Posterior vena cava (tissue), 2 donors: Measurements from ENCODE around the gene HBG1. TPM values are rescaled to one million over a fixed set of nuclear protein-coding genes. Genes with fewer than 3 reads are reported as not detected.
"Not testable (repeated sequence)": the region's sequence is repeated elsewhere in the genome, so short reads cannot be mapped to it uniquely, and the experiment has no call there.

Experiments used
- DNase-seq: peaks from one replicate; pipeline ENCODE4 v3.0.0-alpha.2; 2020; ENCODE audit warnings: low spot score
- intact Hi-C, 2 donors: fragments of 100-400 bp; cut with DNase I; formaldehyde crosslinking; loops; one replicate each; pipeline versions ENCODE4 v1.14.1 to v1.14.2; 2022 to 2023
- long read RNA-seq, 2 donors: library from polyadenylated mRNA; unstranded; transcript quantifications; one replicate each; pipeline ENCODE4 v2.0.0, GENCODE V29; 2020 to 2021
- total RNA-seq, 2 donors: library from RNA; stranded (reverse); fragmentation: NEBNext Ultra II Directional; extraction: Animal tissue kit (Norgen Biotek cat#: 25700); gene quantifications; one replicate each; pipeline ENCODE4 v1.2.1, GENCODE V29; 2021
- donor health status: DM: yes; HTN: yes; CAD: no.
- donor health status: DM: yes; HTN: yes; CAD: no.

HBG1 gene
- total RNA-seq = not detected
- long read RNA-seq, donor 1 = 0 reads
- long read RNA-seq, donor 2 = 0 reads

DNA sequence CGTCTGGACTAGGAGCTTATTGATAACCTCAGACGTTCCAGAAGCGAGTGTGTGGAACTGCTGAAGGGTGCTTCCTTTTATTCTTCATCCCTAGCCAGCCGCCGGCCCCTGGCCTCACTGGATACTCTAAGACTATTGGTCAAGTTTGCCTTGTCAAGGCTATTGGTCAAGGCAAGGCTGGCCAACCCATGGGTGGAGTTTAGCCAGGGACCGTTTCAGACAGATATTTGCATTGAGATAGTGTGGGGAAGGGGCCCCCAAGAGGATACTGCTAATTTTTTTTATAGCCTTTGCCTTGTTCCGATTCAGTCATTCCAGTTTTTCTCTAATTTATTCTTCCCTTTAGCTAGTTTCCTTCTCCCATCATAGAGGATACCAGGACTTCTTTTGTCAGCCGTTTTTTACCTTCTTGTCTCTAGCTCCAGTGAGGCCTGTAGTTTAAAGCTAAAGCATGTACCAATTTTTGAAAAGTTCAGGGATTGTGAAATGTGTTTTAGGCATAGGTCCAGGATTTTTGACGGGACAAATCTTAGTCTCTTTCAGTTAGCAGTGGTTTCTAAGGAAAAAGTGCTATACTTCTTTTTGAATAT, at the start of gene HBG1:
Gene HBG1 (minus strand): TSS at position 51 of the 590 bp plus-strand sequence. CDS start 53 bp downstream, outside the sequence.
- DNase-seq, intact Hi-C loops: not testable (repeated sequence)

GRCh38 chr11:5298451-5298850, 48.8 kb upstream of the HBG1 start:
- intact Hi-C loops = no loop called here
- no peak for DNase-seq

GRCh38 chr11:5297721-5298323, 48.2 kb upstream of the HBG1 start:
- intact Hi-C loops = no loop called here
- no peak for DNase-seq

- DNase-seq, intact Hi-C loops: not testable (repeated sequence)
Observed at GRCh38 chr11:5294342-5294995, 44.8 kb upstream of the HBG1 start.

DNA sequence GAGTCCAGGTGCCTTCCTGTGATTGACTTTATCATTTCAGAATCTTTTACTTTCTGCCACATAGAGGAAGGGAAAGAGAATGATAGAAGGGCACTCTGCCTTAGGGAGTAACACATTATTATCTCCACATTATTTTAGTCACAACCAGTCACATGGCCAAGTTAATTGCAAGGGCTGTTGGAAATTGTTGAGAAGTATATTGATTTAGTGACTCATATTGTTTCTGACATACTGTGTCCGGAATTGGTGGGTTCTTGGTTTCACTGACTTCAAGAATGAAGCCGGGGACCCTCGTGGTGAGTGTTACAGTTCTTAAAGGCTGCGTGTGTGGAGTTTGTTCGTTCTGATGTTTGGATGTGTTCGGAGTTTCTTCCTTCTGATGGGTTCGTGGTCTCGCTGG, 43.4 kb upstream of the HBG1 start:
- DNase-seq = no peak
- intact Hi-C loops = no loop called here

- intact Hi-C loops = no loop called here
- no peak for DNase-seq
Observed at GRCh38 chr11:5291207-5291838, 41.7 kb upstream of the HBG1 start.

- no peak for DNase-seq
- intact Hi-C loops = no loop called here
Observed at GRCh38 chr11:5290106-5290505, 40.4 kb upstream of the HBG1 start.

GRCh38 chr11:5289696-5290095, 40.0 kb upstream of the HBG1 start:
- intact Hi-C loops = loop anchor here in 1 of 2 donors (10.0 kb wide), 2 partner anchors 85 to 505 kb away; partner anchors contain the start of gene OR51V1
- no peak for DNase-seq

DNA sequence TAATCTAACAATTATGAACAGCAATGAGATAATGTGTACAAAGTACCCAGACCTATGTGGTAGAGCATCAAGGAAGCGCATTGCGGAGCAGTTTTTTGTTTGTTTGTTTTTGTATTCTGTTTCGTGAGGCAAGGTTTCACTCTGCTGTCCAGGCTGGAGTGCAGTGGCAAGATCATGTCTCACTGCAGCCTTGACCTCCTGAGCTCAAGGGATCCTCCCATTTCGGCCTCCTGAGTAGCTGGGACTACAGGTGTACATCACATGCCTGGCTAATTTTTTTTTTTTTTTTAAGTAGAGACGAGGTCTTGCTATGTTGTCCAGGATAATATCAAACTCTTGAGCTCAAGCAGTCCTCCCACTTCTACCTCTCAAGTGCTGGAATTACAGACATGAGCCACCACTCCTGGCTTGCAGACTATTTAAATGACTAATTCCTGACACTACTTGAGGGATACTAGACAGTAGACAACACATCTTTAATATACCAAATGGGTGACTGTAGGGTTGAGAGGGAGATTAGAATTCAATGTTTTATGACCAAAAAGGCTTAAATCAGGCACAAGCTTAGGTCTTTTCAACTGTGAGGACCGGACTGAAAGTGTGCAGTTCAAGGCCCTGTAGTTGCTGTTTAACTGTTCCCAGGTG, 39.4 kb upstream of the HBG1 start:
- intact Hi-C loops = loop anchor here in 1 of 2 donors (10.0 kb wide), 2 partner anchors 84 to 504 kb away; partner anchors contain the start of gene OR51V1
- no peak for DNase-seq

- no peak for DNase-seq
- intact Hi-C loops = loop anchor here in 1 of 2 donors (10.0 kb wide), 2 partner anchors 84 to 504 kb away; partner anchors contain the start of gene OR51V1
Observed at GRCh38 chr11:5288108-5288905, 38.6 kb upstream of the HBG1 start.

GRCh38 chr11:5286901-5287300, 37.2 kb upstream of the HBG1 start:
- no peak for DNase-seq
- intact Hi-C loops = loop anchor here in 1 of 2 donors (10.0 kb wide), 2 partner anchors 82 to 502 kb away; partner anchors contain the start of gene OR51V1

DNA sequence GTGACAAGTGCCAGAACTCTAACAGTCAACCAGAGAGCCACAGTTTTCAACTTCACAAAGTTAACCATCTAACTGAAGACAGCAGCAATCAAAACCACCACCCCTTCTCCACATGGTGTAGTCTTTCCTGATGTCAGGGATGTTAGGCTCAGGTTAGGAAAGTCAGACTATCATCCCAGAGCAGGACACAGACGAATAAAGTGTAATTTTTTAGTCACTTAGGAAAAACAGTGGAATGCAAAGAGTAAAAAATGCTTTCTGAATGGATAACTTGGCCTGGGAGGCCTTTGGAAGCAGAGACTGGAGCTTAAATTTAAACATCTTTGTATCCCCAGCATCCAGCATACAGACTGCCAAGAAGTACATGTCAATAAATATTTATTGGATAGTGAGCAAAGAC, 36.7 kb upstream of the HBG1 start:
- intact Hi-C loops = loop anchor here in 1 of 2 donors (10.0 kb wide), 2 partner anchors 82 to 502 kb away; partner anchors contain the start of gene OR51V1
- no peak for DNase-seq

GRCh38 chr11:5285703-5286340, 36.2 kb upstream of the HBG1 start:
- intact Hi-C loops = loop anchor here in 1 of 2 donors (10.0 kb wide), 2 partner anchors 81 to 501 kb away; partner anchors contain the start of gene OR51V1

DNA sequence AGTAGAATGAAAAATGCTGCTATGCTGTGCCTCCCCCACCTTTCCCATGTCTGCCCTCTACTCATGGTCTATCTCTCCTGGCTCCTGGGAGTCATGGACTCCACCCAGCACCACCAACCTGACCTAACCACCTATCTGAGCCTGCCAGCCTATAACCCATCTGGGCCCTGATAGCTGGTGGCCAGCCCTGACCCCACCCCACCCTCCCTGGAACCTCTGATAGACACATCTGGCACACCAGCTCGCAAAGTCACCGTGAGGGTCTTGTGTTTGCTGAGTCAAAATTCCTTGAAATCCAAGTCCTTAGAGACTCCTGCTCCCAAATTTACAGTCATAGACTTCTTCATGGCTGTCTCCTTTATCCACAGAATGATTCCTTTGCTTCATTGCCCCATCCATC, 35.0 kb upstream of the HBG1 start:
- DNase-seq = no peak
- intact Hi-C loops = loop anchor here in 1 of 2 donors (10.0 kb wide), 2 partner anchors 80 to 500 kb away; partner anchors contain the start of gene OR51V1

More at GRCh38 chr11:5285703-5286340, 36.2 kb upstream of the HBG1 start:
- DNase-seq = no peak

GRCh38 chr11:5283882-5284281, 34.2 kb upstream of the HBG1 start:
- DNase-seq = no peak
- intact Hi-C loops = loop anchor here in 1 of 2 donors (10.0 kb wide), 2 partner anchors 79 to 499 kb away; partner anchors contain the start of gene OR51V1

GRCh38 chr11:5283086-5283485, 33.4 kb upstream of the HBG1 start:
- DNase-seq = no peak
- intact Hi-C loops = loop anchor here in 1 of 2 donors (10.0 kb wide), 2 partner anchors 78 to 498 kb away; partner anchors contain the start of gene OR51V1

DNA sequence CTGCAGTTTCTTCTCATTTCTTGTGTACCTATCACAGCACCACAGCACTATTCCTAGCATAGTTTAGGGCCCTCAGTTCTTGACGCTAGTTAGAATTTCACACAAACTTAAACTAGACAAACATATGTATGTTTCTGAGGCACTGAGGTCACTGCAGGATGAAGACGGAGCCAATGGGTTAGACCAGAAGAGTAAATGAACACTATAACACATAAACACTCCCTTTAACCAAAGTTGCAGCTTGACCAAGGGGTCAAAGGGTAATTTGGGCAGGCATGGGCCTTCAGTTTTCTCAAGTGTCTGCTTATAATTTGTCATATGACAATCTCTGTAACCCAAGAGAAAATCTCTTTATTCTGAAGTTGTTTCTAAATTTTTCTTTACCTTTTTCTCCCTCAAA, 33.0 kb upstream of the HBG1 start:
- intact Hi-C loops = loop anchor here in 1 of 2 donors (10.0 kb wide), 2 partner anchors 78 to 498 kb away; partner anchors contain the start of gene OR51V1
- no peak for DNase-seq
